Kidney epithelial cell (primary cell): ENCODE measurements around the gene ZDHHC11. TPM values are rescaled to one million over a fixed set of nuclear protein-coding genes. Genes with fewer than 3 reads are reported as not detected.
"Not testable (repeated sequence)": the region's sequence is repeated elsewhere in the genome, so short reads cannot be mapped to it uniquely, and the experiment has no call there.

Experiments used
- DNase-seq: peaks from one replicate; pipeline ENCODE4 v3.0.0-alpha.2; 2010; ENCODE audit warnings: low read depth
- H3K27me3 ChIP-seq: 2 replicates; pipeline ENCODE4 v1.6.0; 2011; ENCODE audit warnings: low read length; ENCODE audit not compliant: control insufficient read depth, insufficient read depth
- H3K36me3 ChIP-seq: 2 replicates; pipeline ENCODE4 v1.5.1; 2011; ENCODE audit warnings: low read length; ENCODE audit not compliant: control insufficient read depth, insufficient read depth
- H3K4me3 ChIP-seq: 2 replicates; pipeline ENCODE4 v1.5.1; 2011; ENCODE audit warnings: low read depth, mild to moderate bottlenecking, control low read depth, low read length
- CTCF ChIP-seq: IDR thresholded peaks from 2 replicates; pipeline ENCODE4 v1.5.1; 2011; ENCODE audit warnings: mild to moderate bottlenecking, moderate library complexity, low read length, control low read depth, inconsistent platforms; ENCODE audit not compliant: insufficient read depth, poor library complexity, severe bottlenecking
- total RNA-seq: library from RNA; depleted of rRNA; stranded (reverse); fragments of >200 nt; gene quantifications from 2 replicates; pipeline ENCODE4 v1.2.3, GENCODE V29; 2015

The ZDHHC11 gene
- total RNA-seq, 1 donor from 2014 or later: 1.3 TPM

DNA sequence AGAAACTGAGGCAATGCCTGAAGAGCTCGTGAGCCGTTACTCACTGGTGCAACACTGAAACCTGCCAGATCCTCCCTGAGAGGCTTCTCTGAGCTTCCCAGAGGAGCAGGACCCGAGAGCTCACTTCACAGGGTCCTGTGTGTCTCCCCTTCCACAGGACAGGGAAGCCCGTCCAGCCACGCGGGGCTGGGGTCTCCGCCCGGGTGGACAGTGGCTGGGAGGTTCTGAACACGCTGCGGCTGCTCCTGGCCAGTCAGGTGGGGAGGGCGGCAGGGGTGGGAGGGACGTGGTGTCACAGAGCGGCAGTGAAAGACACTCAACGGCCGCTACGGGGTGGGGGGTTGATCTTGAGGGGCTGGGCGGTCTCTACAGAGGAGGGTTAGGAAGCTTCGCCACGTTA lies 290 bp upstream of the ZDHHC11 start:
- no peak overlapping the region for H3K4me3 ChIP-seq
- H3K27me3 ChIP-seq: peaks cover 37% of the 10 kb centered on the region
- H3K36me3 ChIP-seq: no peaks in the 10 kb centered on the region
- TF ChIP-seq CTCF: no peak
- no peak for DNase-seq

DNA sequence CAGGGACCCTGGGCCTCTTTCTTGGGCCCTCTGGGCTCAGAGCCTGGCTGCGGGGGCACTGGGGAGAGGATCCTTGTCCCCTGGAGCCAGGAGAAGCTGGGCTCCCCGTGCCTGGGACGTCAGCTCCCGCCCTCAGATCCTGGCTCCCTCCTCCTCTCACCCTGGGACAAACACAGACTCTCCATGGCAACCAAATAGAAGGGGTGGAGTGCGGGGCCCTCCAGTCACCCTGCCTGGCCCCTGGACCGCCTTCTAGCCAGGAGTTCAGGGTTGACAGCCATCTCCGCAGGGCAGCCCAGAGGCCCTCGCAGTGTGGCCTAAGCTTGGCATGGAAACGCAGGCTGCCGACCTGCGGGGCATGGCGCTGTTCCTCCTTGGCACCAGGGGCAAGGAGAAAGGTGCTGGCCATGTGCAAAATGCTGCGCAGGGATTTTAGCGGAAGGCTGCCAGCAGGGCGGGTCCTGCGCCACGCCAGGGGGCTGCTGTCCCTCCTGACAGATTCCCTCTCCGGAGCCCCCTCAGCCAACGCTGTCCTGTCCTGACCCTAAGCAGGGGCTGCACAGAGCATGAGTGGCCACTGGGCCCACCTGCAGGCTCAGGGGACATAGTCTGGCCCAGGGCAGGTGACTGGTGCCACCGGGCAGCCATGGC lies 1.0 kb downstream of the ZDHHC11 start:
- H3K4me3 ChIP-seq: no peak overlapping the region

GRCh38 chr5:848671-849111 lies 2.1 kb downstream of the ZDHHC11 start:
- H3K4me3 ChIP-seq: no peak overlapping the region
- no peaks in the 10 kb centered on the region for H3K36me3 ChIP-seq
- no peak for DNase-seq
- TF ChIP-seq CTCF: no peak
- H3K27me3 ChIP-seq: peaks cover 34% of the 10 kb centered on the region

More for the DNA sequence above, 1.0 kb downstream of the ZDHHC11 start:
- no peak for DNase-seq
- Histone ChIP-seq H3K27me3 (peaks cover 37% of the 10 kb centered on the region), H3K36me3 (no peaks in the 10 kb centered on the region)
- TF ChIP-seq CTCF: no peak

- DNase-seq, H3K4me3 ChIP-seq, H3K36me3 ChIP-seq: not testable (repeated sequence)
- H3K27me3 ChIP-seq: peaks cover 32% of the 10 kb centered on the region
Measured at GRCh38 chr5:847736-848135, 3.0 kb downstream of the ZDHHC11 start.

DNA sequence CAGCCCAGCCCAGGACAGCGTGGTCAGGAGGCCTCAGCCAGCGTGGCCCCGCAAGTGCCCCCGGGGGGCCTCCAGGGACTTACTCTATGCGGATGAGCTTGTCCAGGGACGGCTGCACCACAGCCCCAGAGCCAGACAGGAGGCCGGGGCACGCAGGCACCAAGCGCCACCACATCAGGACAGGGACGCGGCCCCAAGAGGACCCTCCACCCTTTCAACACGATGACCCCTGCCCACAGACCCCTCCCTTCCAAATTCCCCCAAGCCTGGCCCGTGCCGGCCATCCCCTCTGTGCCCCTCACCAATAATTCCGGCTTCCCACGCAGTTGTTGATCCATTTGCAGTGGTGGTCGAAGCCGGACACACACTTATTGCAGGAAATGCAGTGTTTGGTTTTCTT lies 3.6 kb downstream of the ZDHHC11 start:
- H3K4me3 ChIP-seq, DNase-seq, H3K36me3 ChIP-seq: not testable (repeated sequence)
- H3K27me3 ChIP-seq: peaks cover 26% of the 10 kb centered on the region

GRCh38 chr5:846602-847091 lies 4.1 kb downstream of the ZDHHC11 start:
- H3K27me3 ChIP-seq: peaks cover 23% of the 10 kb centered on the region
- H3K36me3 ChIP-seq, H3K4me3 ChIP-seq, DNase-seq: not testable (repeated sequence)

GRCh38 chr5:845676-846601 lies 4.8 kb downstream of the ZDHHC11 start:
- H3K4me3 ChIP-seq, DNase-seq, H3K36me3 ChIP-seq: not testable (repeated sequence)
- peaks cover 16% of the 10 kb centered on the region for H3K27me3 ChIP-seq

- not testable (repeated sequence) for H3K27me3 ChIP-seq, DNase-seq, H3K36me3 ChIP-seq, H3K4me3 ChIP-seq
Measured at GRCh38 chr5:845031-845675, 5.6 kb downstream of the ZDHHC11 start.

GRCh38 chr5:844426-844825 lies 6.4 kb downstream of the ZDHHC11 start:
- not testable (repeated sequence) for H3K27me3 ChIP-seq, DNase-seq, H3K36me3 ChIP-seq, H3K4me3 ChIP-seq

DNA sequence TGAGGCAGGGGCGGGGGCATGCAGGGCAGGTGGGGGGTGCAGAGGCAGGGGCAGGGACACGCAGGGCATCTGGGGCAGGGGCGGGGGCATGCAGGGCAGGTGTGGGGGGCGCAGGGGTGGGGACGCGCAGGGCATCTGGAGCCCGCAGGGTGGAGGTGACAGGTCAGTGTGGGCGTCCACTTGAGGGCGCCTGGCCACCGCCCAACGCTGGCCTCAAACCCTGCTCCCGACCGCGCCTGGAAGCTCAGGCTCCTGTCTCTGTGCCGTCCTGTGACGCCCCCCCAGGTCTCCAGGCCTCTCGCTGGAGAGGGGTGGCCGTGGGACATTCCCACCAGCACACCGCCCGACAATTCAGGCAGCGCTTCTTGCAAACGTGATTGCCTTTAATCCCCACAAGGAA lies 6.9 kb downstream of the ZDHHC11 start:
- not testable (repeated sequence) for DNase-seq, H3K36me3 ChIP-seq, H3K27me3 ChIP-seq, H3K4me3 ChIP-seq

GRCh38 chr5:843371-843770 lies 7.4 kb downstream of the ZDHHC11 start:
- DNase-seq, H3K36me3 ChIP-seq: not testable (repeated sequence)

More at GRCh38 chr5:843371-843770, 7.4 kb downstream of the ZDHHC11 start:
- not testable (repeated sequence) for H3K4me3 ChIP-seq, H3K27me3 ChIP-seq
